HEK293 (cell line): ENCODE results near the gene ZDHHC6.

Experiments used
- CTCF ChIP-seq: fragments of 450-650 bp; formaldehyde crosslinking; IDR thresholded peaks from 2 replicates; pipeline ENCODE4 v1.5.1; 2016; ENCODE audit warnings: missing biosample characterization, missing genetic modification characterization
- KLF16 ChIP-seq: fragments of 450-650 bp; formaldehyde crosslinking; IDR thresholded peaks from 2 replicates; pipeline ENCODE4 v1.5.1; 2017; ENCODE audit warnings: missing biosample characterization, missing genetic modification characterization
- OSR2 ChIP-seq: fragments of 450-650 bp; formaldehyde crosslinking; IDR thresholded peaks from 2 replicates; pipeline ENCODE4 v1.5.1; 2016; ENCODE audit warnings: missing biosample characterization, missing genetic modification characterization
- REST ChIP-seq: fragments of 450-650 bp; formaldehyde crosslinking; IDR thresholded peaks from 2 replicates; pipeline ENCODE4 v1.5.1; 2016; ENCODE audit warnings: missing biosample characterization, missing genetic modification characterization
- SETDB1 ChIP-seq: IDR thresholded peaks from one replicate; pipeline ENCODE4 v1.6.1; 2017; ENCODE audit warnings: mild to moderate bottlenecking, low read length, moderate library complexity, mixed read lengths; ENCODE audit not compliant: insufficient read length
- YY1 ChIP-seq: fragments of 450-650 bp; formaldehyde crosslinking; IDR thresholded peaks from 2 replicates; pipeline ENCODE4 v1.5.1; 2018; ENCODE audit warnings: missing biosample characterization, missing genetic modification characterization
- ZBTB26 ChIP-seq: fragments of 450-650 bp; formaldehyde crosslinking; optimal IDR thresholded peaks from 2 replicates; pipeline ENCODE3; 2016; ENCODE audit warnings: missing biosample characterization, mild to moderate bottlenecking, missing genetic modification characterization
- ZBTB8A ChIP-seq: fragments of 450-650 bp; formaldehyde crosslinking; IDR thresholded peaks from 2 replicates; pipeline ENCODE4 v1.5.1; 2016; ENCODE audit warnings: missing biosample characterization, missing genetic modification characterization
- ZNF10 ChIP-seq: fragments of 450-650 bp; formaldehyde crosslinking; IDR thresholded peaks from 2 replicates; pipeline ENCODE4 v1.5.1; 2017; ENCODE audit warnings: missing biosample characterization, missing genetic modification characterization
- ZNF214 ChIP-seq: fragments of 450-650 bp; formaldehyde crosslinking; IDR thresholded peaks from 2 replicates; pipeline ENCODE4 v1.5.1; 2017; ENCODE audit warnings: missing biosample characterization, mild to moderate bottlenecking, missing genetic modification characterization, borderline replicate concordance
- ZNF362 ChIP-seq: fragments of 450-650 bp; formaldehyde crosslinking; IDR thresholded peaks from 2 replicates; pipeline ENCODE4 v1.5.1; 2016; ENCODE audit warnings: missing biosample characterization, missing genetic modification characterization
- ZNF394 ChIP-seq: fragments of 450-650 bp; formaldehyde crosslinking; IDR thresholded peaks from 2 replicates; pipeline ENCODE4 v1.5.1; 2016; ENCODE audit warnings: missing biosample characterization, missing genetic modification characterization, mild to moderate bottlenecking, moderate library complexity, borderline replicate concordance
- ZNF558 ChIP-seq: fragments of 450-650 bp; formaldehyde crosslinking; IDR thresholded peaks from 2 replicates; pipeline ENCODE4 v1.5.1; 2016; ENCODE audit warnings: missing biosample characterization, missing genetic modification characterization
- ZNF830 ChIP-seq: fragments of 450-650 bp; IDR thresholded peaks from 2 replicates; pipeline ENCODE4 v1.5.0; 2018; ENCODE audit warnings: missing biosample characterization, missing genetic modification characterization, low read depth, mild to moderate bottlenecking, moderate library complexity

GRCh38 chr10:112490545-112490944, 43.8 kb upstream of the ZDHHC6 start:
- TF ChIP-seq YY1 (tag by site-specific recombination): no peak
- TF ChIP-seq CTCF (tag by site-specific recombination): no peak
- TF ChIP-seq ZNF214 (tag by site-specific recombination): no peak
- no peak for TF ChIP-seq REST (tag by site-specific recombination)
- no peak for TF ChIP-seq ZNF558 (tag by site-specific recombination)
- TF ChIP-seq ZNF362 (tag by site-specific recombination): peak; percentile 69
- no peak for TF ChIP-seq ZNF10
- no peak for TF ChIP-seq ZBTB26 (tag by site-specific recombination)
- TF ChIP-seq ZBTB8A (tag by site-specific recombination): no peak
- TF ChIP-seq ZNF394 (tag by site-specific recombination): peak; percentile 45; the same call in 1 of the 2 replicates
- TF ChIP-seq KLF16 (tag by site-specific recombination): no peak
- peak; percentile 92 for TF ChIP-seq OSR2
- no peak for TF ChIP-seq SETDB1
- no peak for TF ChIP-seq ZNF830 (tag by site-specific recombination)
